Activated naive CD8-positive, alpha-beta T cell (primary cell): Measurements from ENCODE around the gene MPZL1.

Experiments
- H3K27ac Mint-ChIP-seq: one replicate; pipeline ENCODE4 v1.8.0; 2021; ENCODE audit warnings: mixed read lengths
- H3K27me3 Mint-ChIP-seq: one replicate; pipeline ENCODE4 v1.8.0; 2021; ENCODE audit warnings: mixed read lengths
- H3K36me3 Mint-ChIP-seq: one replicate; pipeline ENCODE4 v1.8.0; 2021; ENCODE audit warnings: mixed read lengths
- H3K4me1 Mint-ChIP-seq: one replicate; pipeline ENCODE4 v1.8.0; 2021; ENCODE audit warnings: low read depth, mixed read lengths
- H3K4me3 Mint-ChIP-seq: one replicate; pipeline ENCODE4 v1.8.0; 2021; ENCODE audit warnings: mild to moderate bottlenecking, mixed read lengths
- H3K9me3 Mint-ChIP-seq: one replicate; pipeline ENCODE4 v1.8.0; 2021; ENCODE audit warnings: low read depth, mixed read lengths

MPZL1 gene

GRCh38 chr1:167746013-167746672 is 24.4 kb downstream of the MPZL1 start:
- Mint-ChIP-seq H3K4me1 (no peaks in the 10 kb centered on the region), H3K4me3 (no peak overlapping the region)

GRCh38 chr1:167746988-167747655 is 25.3 kb downstream of the MPZL1 start:
- Mint-ChIP-seq H3K4me3 (no peak overlapping the region), H3K27me3 (no peaks in the 10 kb centered on the region), H3K4me1 (peaks cover 3% of the 10 kb centered on the region)

More at GRCh38 chr1:167746013-167746672, 24.4 kb downstream of the MPZL1 start:
- Mint-ChIP-seq H3K27ac (no peak overlapping the region), H3K27me3 (no peaks in the 10 kb centered on the region), H3K36me3 (no peaks in the 10 kb centered on the region), H3K9me3 (no peaks in the 10 kb centered on the region)

GRCh38 chr1:167747988-167748387 is 26.2 kb downstream of the MPZL1 start:
- Mint-ChIP-seq H3K4me1 (peaks cover 12% of the 10 kb centered on the region), H3K27me3 (no peaks in the 10 kb centered on the region), H3K27ac (no peak overlapping the region), H3K4me3 (no peak overlapping the region), H3K9me3 (no peaks in the 10 kb centered on the region), H3K36me3 (peaks cover 3% of the 10 kb centered on the region)

More at GRCh38 chr1:167746988-167747655, 25.3 kb downstream of the MPZL1 start:
- Mint-ChIP-seq H3K9me3 (no peaks in the 10 kb centered on the region), H3K36me3 (peaks cover 3% of the 10 kb centered on the region), H3K27ac (no peak overlapping the region)

- Mint-ChIP-seq H3K36me3 (peaks cover 3% of the 10 kb centered on the region), H3K4me3 (no peak overlapping the region), H3K27me3 (no peaks in the 10 kb centered on the region), H3K9me3 (no peaks in the 10 kb centered on the region), H3K27ac (no peak overlapping the region), H3K4me1 (peaks cover 15% of the 10 kb centered on the region)
Observed at GRCh38 chr1:167748906-167749305, 27.1 kb downstream of the MPZL1 start.

- peaks cover 3% of the 10 kb centered on the region for H3K36me3 Mint-ChIP-seq
- H3K4me3 Mint-ChIP-seq: no peak overlapping the region
- H3K27ac Mint-ChIP-seq: no peak overlapping the region
- H3K27me3 Mint-ChIP-seq: no peaks in the 10 kb centered on the region
- peaks cover 15% of the 10 kb centered on the region for H3K4me1 Mint-ChIP-seq
- no peaks in the 10 kb centered on the region for H3K9me3 Mint-ChIP-seq
Observed at GRCh38 chr1:167749741-167750140, 28.0 kb downstream of the MPZL1 start.

- no peaks in the 10 kb centered on the region for H3K9me3 Mint-ChIP-seq
- peaks cover 15% of the 10 kb centered on the region for H3K4me1 Mint-ChIP-seq
- no peaks in the 10 kb centered on the region for H3K27me3 Mint-ChIP-seq
- H3K4me3 Mint-ChIP-seq: no peak overlapping the region
- no peak overlapping the region for H3K27ac Mint-ChIP-seq
- H3K36me3 Mint-ChIP-seq: peaks cover 3% of the 10 kb centered on the region
Observed at GRCh38 chr1:167750641-167751040, 28.9 kb downstream of the MPZL1 start.

GRCh38 chr1:167751676-167752075 is 29.9 kb downstream of the MPZL1 start:
- Mint-ChIP-seq H3K36me3 (peaks cover 3% of the 10 kb centered on the region), H3K9me3 (no peaks in the 10 kb centered on the region), H3K27me3 (no peaks in the 10 kb centered on the region), H3K4me3 (no peak overlapping the region), H3K27ac (no peak overlapping the region), H3K4me1 (peaks cover 16% of the 10 kb centered on the region)

GRCh38 chr1:167752219-167752985 is 30.6 kb downstream of the MPZL1 start:
- peaks cover 20% of the 10 kb centered on the region for H3K4me1 Mint-ChIP-seq
- H3K4me3 Mint-ChIP-seq: no peak overlapping the region
- H3K9me3 Mint-ChIP-seq: no peaks in the 10 kb centered on the region
- H3K36me3 Mint-ChIP-seq: peaks cover 3% of the 10 kb centered on the region
- no peaks in the 10 kb centered on the region for H3K27me3 Mint-ChIP-seq
- H3K27ac Mint-ChIP-seq: no peak overlapping the region

- Mint-ChIP-seq H3K36me3 (peaks cover 3% of the 10 kb centered on the region), H3K9me3 (no peaks in the 10 kb centered on the region), H3K4me1 (peaks cover 25% of the 10 kb centered on the region), H3K4me3 (no peak overlapping the region), H3K27ac (no peak overlapping the region), H3K27me3 (no peaks in the 10 kb centered on the region)
Observed at GRCh38 chr1:167755654-167756053, 33.9 kb downstream of the MPZL1 start.

GRCh38 chr1:167756730-167757405 is 35.1 kb downstream of the MPZL1 start:
- H3K27ac Mint-ChIP-seq: no peak overlapping the region
- H3K36me3 Mint-ChIP-seq: peaks cover 2% of the 10 kb centered on the region
- H3K4me1 Mint-ChIP-seq: peaks cover 35% of the 10 kb centered on the region
- no peaks in the 10 kb centered on the region for H3K27me3 Mint-ChIP-seq
- H3K9me3 Mint-ChIP-seq: no peaks in the 10 kb centered on the region
- no peak overlapping the region for H3K4me3 Mint-ChIP-seq

- Mint-ChIP-seq H3K4me3 (no peak overlapping the region), H3K4me1 (peaks cover 35% of the 10 kb centered on the region), H3K9me3 (no peaks in the 10 kb centered on the region)
Observed at GRCh38 chr1:167757433-167758309, 35.9 kb downstream of the MPZL1 start.

GRCh38 chr1:167761400-167761799 is 39.6 kb downstream of the MPZL1 start:
- no peaks in the 10 kb centered on the region for H3K9me3 Mint-ChIP-seq
- H3K27me3 Mint-ChIP-seq: no peaks in the 10 kb centered on the region
- H3K36me3 Mint-ChIP-seq: no peaks in the 10 kb centered on the region
- H3K4me3 Mint-ChIP-seq: peak overlapping the region; percentile 1
- H3K27ac Mint-ChIP-seq: peak overlapping the region; percentile 29
- H3K4me1 Mint-ChIP-seq: peaks cover 33% of the 10 kb centered on the region

More at GRCh38 chr1:167757433-167758309, 35.9 kb downstream of the MPZL1 start:
- H3K27me3 Mint-ChIP-seq: no peaks in the 10 kb centered on the region
- no peaks in the 10 kb centered on the region for H3K36me3 Mint-ChIP-seq
- H3K27ac Mint-ChIP-seq: no peak overlapping the region

GRCh38 chr1:167762061-167762746 is 40.4 kb downstream of the MPZL1 start:
- Mint-ChIP-seq H3K4me1 (peaks cover 29% of the 10 kb centered on the region), H3K36me3 (peaks cover 2% of the 10 kb centered on the region), H3K9me3 (no peaks in the 10 kb centered on the region), H3K4me3 (peak overlapping the region; percentile 31), H3K27ac (peak overlapping the region; percentile 58), H3K27me3 (no peaks in the 10 kb centered on the region)
